HUES6 (cell line): ENCODE results near the gene MEIOC.

Experiments
- H3K27ac ChIP-seq: 2 replicates; pipeline ENCODE4 v1.7.0; 2013; ENCODE audit warnings: low read depth, mild to moderate bottlenecking, low read length, inconsistent platforms
- H3K27me3 ChIP-seq: 2 replicates; pipeline ENCODE4 v1.6.1; 2013; ENCODE audit warnings: low read length; ENCODE audit not compliant: control insufficient read depth, insufficient read depth
- H3K36me3 ChIP-seq: 2 replicates; pipeline ENCODE4 v1.6.1; 2013; ENCODE audit warnings: low read length; ENCODE audit not compliant: control insufficient read depth, insufficient read depth
- H3K4me1 ChIP-seq: 2 replicates; pipeline ENCODE4 v1.6.1; 2013; ENCODE audit warnings: low read length; ENCODE audit not compliant: control insufficient read depth, insufficient read depth
- H3K4me3 ChIP-seq: 2 replicates; pipeline ENCODE4 v1.5.1; 2013; ENCODE audit warnings: low read depth, low read length
- H3K9ac ChIP-seq: one replicate; pipeline ENCODE4 v1.6.1; 2013; ENCODE audit warnings: mild to moderate bottlenecking, low read length
- H3K9me3 ChIP-seq: 2 replicates; pipeline ENCODE4 v1.6.1; 2013; ENCODE audit warnings: low read depth, low read length; ENCODE audit not compliant: control insufficient read depth, insufficient read depth

MEIOC gene

GRCh38 chr17:44708401-44709263 lies 52.4 kb downstream of the MEIOC start, which contains the start of gene DBF4B:
DBF4B (plus strand) TSS chr17:44708665; CDS start chr17:44708821, 156 bp downstream.
- Histone ChIP-seq H3K36me3 (peaks cover 2% of the 10 kb centered on the region), H3K9me3 (no peaks in the 10 kb centered on the region), H3K27ac (peak within 1 kb of the TSS; percentile 16; the same call in 1 of the 2 replicates), H3K4me1 (peaks cover 6% of the 10 kb centered on the region), H3K9ac (peak within 1 kb of the TSS; percentile 84), H3K4me3 (peak within 1 kb of the TSS; percentile 94), H3K27me3 (no peaks in the 10 kb centered on the region)

GRCh38 chr17:44719444-44719843 lies 63.2 kb downstream of the MEIOC start:
- Histone ChIP-seq H3K27ac (no peak overlapping the region), H3K9me3 (no peaks in the 10 kb centered on the region), H3K4me3 (no peak overlapping the region), H3K27me3 (no peaks in the 10 kb centered on the region), H3K9ac (no peak overlapping the region), H3K36me3 (peaks cover 61% of the 10 kb centered on the region), H3K4me1 (no peaks in the 10 kb centered on the region)

DNA sequence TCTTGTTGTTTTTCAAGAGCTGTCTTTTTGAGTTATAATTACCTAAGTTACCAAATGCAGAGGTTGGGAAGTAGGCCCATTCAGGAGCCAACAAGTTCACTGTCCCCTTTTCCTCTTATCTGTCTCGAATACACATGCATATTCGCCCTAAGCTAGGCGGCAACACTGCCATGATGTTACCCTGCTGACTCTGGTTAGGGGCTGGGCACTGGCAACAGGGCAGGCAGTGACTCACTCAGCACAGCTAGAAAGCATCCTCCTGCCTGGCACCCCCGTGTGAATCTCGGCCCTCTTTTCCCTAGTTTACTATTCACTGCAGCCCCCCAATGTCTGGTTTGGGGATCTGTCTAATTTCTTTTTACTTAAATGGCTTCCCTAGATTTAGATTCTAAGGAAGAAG lies 66.0 kb downstream of the MEIOC start:
- Histone ChIP-seq H3K4me1 (no peaks in the 10 kb centered on the region), H3K9ac (no peak overlapping the region), H3K27ac (no peak overlapping the region), H3K4me3 (no peak overlapping the region), H3K36me3 (peaks cover 72% of the 10 kb centered on the region), H3K9me3 (no peaks in the 10 kb centered on the region), H3K27me3 (no peaks in the 10 kb centered on the region)
